DOHH2 (cell line): ENCODE measurements around the gene FBN3.

Experiments
- EZH2phosphoT487 ChIP-seq: fragments of 200-600 bp; sonication (generic); IDR thresholded peaks from 2 replicates; pipeline ENCODE4 v1.6.1; 2017; ENCODE audit warnings: borderline replicate concordance, mild to moderate bottlenecking, antibody characterized with exemption, low read length, moderate library complexity, mixed read lengths
- TF ChIP-seq, protein P1 (sequence below): fragments of 200-600 bp; sonication (generic); IDR thresholded peaks from one replicate; pipeline ENCODE4 v1.5.1; 2014; ENCODE audit warnings: antibody characterized with exemption, mild to moderate bottlenecking, low read depth, low read length; ENCODE audit not compliant: poor library complexity, severe bottlenecking

GRCh38 chr19:8146877-8147581 is 2.4 kb downstream of the FBN3 start:
- TF ChIP-seq, protein P1, sequence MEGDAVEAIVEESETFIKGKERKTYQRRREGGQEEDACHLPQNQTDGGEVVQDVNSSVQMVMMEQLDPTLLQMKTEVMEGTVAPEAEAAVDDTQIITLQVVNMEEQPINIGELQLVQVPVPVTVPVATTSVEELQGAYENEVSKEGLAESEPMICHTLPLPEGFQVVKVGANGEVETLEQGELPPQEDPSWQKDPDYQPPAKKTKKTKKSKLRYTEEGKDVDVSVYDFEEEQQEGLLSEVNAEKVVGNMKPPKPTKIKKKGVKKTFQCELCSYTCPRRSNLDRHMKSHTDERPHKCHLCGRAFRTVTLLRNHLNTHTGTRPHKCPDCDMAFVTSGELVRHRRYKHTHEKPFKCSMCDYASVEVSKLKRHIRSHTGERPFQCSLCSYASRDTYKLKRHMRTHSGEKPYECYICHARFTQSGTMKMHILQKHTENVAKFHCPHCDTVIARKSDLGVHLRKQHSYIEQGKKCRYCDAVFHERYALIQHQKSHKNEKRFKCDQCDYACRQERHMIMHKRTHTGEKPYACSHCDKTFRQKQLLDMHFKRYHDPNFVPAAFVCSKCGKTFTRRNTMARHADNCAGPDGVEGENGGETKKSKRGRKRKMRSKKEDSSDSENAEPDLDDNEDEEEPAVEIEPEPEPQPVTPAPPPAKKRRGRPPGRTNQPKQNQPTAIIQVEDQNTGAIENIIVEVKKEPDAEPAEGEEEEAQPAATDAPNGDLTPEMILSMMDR = no peak
- TF ChIP-seq EZH2phosphoT487 = no peak
